Measurements from ENCODE around the gene SPATA46.

Gene SPATA46

GRCh38 chr1:162335126-162335525 is 41.5 kb downstream of the SPATA46 start:
- Histone ChIP-seq H3K36me3 (ENCODE audit: control insufficient read depth, low read length) (no peaks in the 10 kb centered on the region), H3K4me2 (ENCODE audit: low read length) (no peak overlapping the region), H3K9me3 (ENCODE audit: control insufficient read depth, insufficient read depth, low read length) (no peaks in the 10 kb centered on the region), H3F3A (ENCODE audit: control insufficient read depth, insufficient read depth) (no peaks in the 10 kb centered on the region), H3K4me1 (ENCODE audit: control insufficient read depth, low read length) (no peaks in the 10 kb centered on the region), H3K27me3 (ENCODE audit: control insufficient read depth, low read length) (peaks cover 2% of the 10 kb centered on the region; the same call in 1 of the 2 replicates), H3K4me3 (ENCODE audit: low read length) (no peak overlapping the region), H3K27ac (ENCODE audit: low read depth, low read length) (no peak overlapping the region), H3K79me2 (ENCODE audit: control insufficient read depth, low read length) (no peaks in the 10 kb centered on the region), H3K9me2 (replicated peaks; ENCODE audit: control insufficient read depth, low read length) (no peaks in the 10 kb centered on the region), H4K20me1 (ENCODE audit: control insufficient read depth, insufficient read depth, low read depth, low read length) (no peaks in the 10 kb centered on the region)
- TF ChIP-seq EZH2phosphoT487 (IDR thresholded peaks at IDR 0.05; ENCODE audit: borderline replicate concordance, low read length) (no peak), CTCF (IDR thresholded peaks at IDR 0.05; ENCODE audit: low read depth, low read length, poor library complexity, severe bottlenecking) (no peak)

- Histone ChIP-seq H3K79me2 (ENCODE audit: control insufficient read depth, low read length) (no peaks in the 10 kb centered on the region), H3K4me3 (ENCODE audit: low read length) (no peak overlapping the region), H3K9me2 (replicated peaks; ENCODE audit: control insufficient read depth, low read length) (no peaks in the 10 kb centered on the region), H3K4me1 (ENCODE audit: control insufficient read depth, low read length) (no peaks in the 10 kb centered on the region), H3K36me3 (ENCODE audit: control insufficient read depth, low read length) (no peaks in the 10 kb centered on the region), H4K20me1 (ENCODE audit: control insufficient read depth, insufficient read depth, low read depth, low read length) (no peaks in the 10 kb centered on the region), H3K27ac (ENCODE audit: low read depth, low read length) (no peak overlapping the region), H3K9me3 (ENCODE audit: control insufficient read depth, insufficient read depth, low read length) (no peaks in the 10 kb centered on the region), H3K4me2 (ENCODE audit: low read length) (no peak overlapping the region), H3K27me3 (ENCODE audit: control insufficient read depth, low read length) (peaks cover 8% of the 10 kb centered on the region; the same call in 1 of the 2 replicates), H3F3A (ENCODE audit: control insufficient read depth, insufficient read depth) (no peaks in the 10 kb centered on the region)
- TF ChIP-seq EZH2phosphoT487 (IDR thresholded peaks at IDR 0.05; ENCODE audit: borderline replicate concordance, low read length) (no peak), CTCF (IDR thresholded peaks at IDR 0.05; ENCODE audit: low read depth, low read length, poor library complexity, severe bottlenecking) (no peak)
These were observed 42.7 kb downstream of the SPATA46 start for GRCh38 chr1:162333991-162334390.

GRCh38 chr1:162329826-162330225 is 46.8 kb downstream of the SPATA46 start:
- Histone ChIP-seq H3K4me1 (ENCODE audit: control insufficient read depth, low read length) (no peaks in the 10 kb centered on the region), H3K36me3 (ENCODE audit: control insufficient read depth, low read length) (no peaks in the 10 kb centered on the region), H3K4me2 (ENCODE audit: low read length) (no peak overlapping the region), H3K27me3 (ENCODE audit: control insufficient read depth, low read length) (peaks cover 8% of the 10 kb centered on the region; the same call in 1 of the 2 replicates), H3K9me3 (ENCODE audit: control insufficient read depth, insufficient read depth, low read length) (no peaks in the 10 kb centered on the region), H3K4me3 (ENCODE audit: low read length) (no peak overlapping the region), H3K27ac (ENCODE audit: low read depth, low read length) (no peak overlapping the region), H4K20me1 (ENCODE audit: control insufficient read depth, insufficient read depth, low read depth, low read length) (no peaks in the 10 kb centered on the region), H3F3A (ENCODE audit: control insufficient read depth, insufficient read depth) (no peaks in the 10 kb centered on the region), H3K9me2 (replicated peaks; ENCODE audit: control insufficient read depth, low read length) (no peaks in the 10 kb centered on the region), H3K79me2 (ENCODE audit: control insufficient read depth, low read length) (no peaks in the 10 kb centered on the region)
- TF ChIP-seq EZH2phosphoT487 (IDR thresholded peaks at IDR 0.05; ENCODE audit: borderline replicate concordance, low read length) (no peak), CTCF (IDR thresholded peaks at IDR 0.05; ENCODE audit: low read depth, low read length, poor library complexity, severe bottlenecking) (no peak)
